Sigmoid colon (tissue), 4 donors: ENCODE data around the gene S100A6.
A peak's percentile ranks its signal among the peaks of the same experiment; 100 is the strongest.

ENCODE experiments used
- CTCF ChIP-seq, 4 experiments: fragments of 450-650 bp in 3 of 4; fragments of 200-600 bp in 1 of 4; IDR thresholded peaks; one replicate each; pipeline ENCODE4 v1.5.1; 2016 to 2019; ENCODE audit warnings: antibody characterized with exemption in 4 of 4, mild to moderate bottlenecking in 3 of 4, moderate library complexity in 2 of 4
- POLR2A ChIP-seq, 2 donors: fragments of 450-650 bp; IDR thresholded peaks; one replicate each; pipeline ENCODE4 v1.6.1; 2016; ENCODE audit warnings: antibody characterized with exemption in 2 of 2, mild to moderate bottlenecking in 2 of 2, moderate library complexity in 2 of 2
- POLR2AphosphoS5 ChIP-seq, 4 donors: sonication (generic); formaldehyde crosslinking; IDR thresholded peaks; one replicate each; pipeline ENCODE4 v1.6.1; 2017; ENCODE audit warnings: antibody characterized with exemption in 4 of 4

- TF ChIP-seq CTCF (IDR thresholded peaks at IDR 0.05) (peak; percentile 64 to 89 (median 84)), POLR2A (IDR thresholded peaks at IDR 0.05) (no peak), POLR2AphosphoS5 (IDR thresholded peaks at IDR 0.05) (peak in 3 of 4 donors; percentile 12 to 56 (median 55))
Observed at GRCh38 chr1:153572569-153573015, 36.8 kb upstream of the S100A6 start.
